K562 (cell line): ENCODE data around the gene TAF5L. TPM values are rescaled to one million over a fixed set of nuclear protein-coding genes. Genes with fewer than 3 reads are reported as not detected.
A peak's percentile ranks its signal among the peaks of the same experiment; 100 is the strongest.

ENCODE experiments used
- ATAC-seq: fragments of 200-7000 bp; cut with Tn5 transposase; 3 replicates; pipeline ENCODE4 v1.9.1; 2020; ENCODE audit warnings: moderate library complexity
- BruUV-seq: library from RNA; stranded (reverse); fragments of 400-500 nt; replicated peaks from 2 replicates; lab custom pipeline; 2021; lab: Mats Ljungman, UMichigan
- CTCF ChIA-PET: fragments of 300-600 bp; formaldehyde crosslinking; extraction: SDS; loops from one replicate; lab custom pipeline; 2021; ENCODE audit warnings: low intra/inter-chr PET ratio; lab: Yijun Ruan, JAX
- POLR2A ChIA-PET: fragments of 300-600, 350-650 bp; sonication (Branson Sonifier 250); formaldehyde crosslinking; extraction: SDS; loops from one replicate; lab custom pipeline; 2021; ENCODE audit warnings: antibody characterized with exemption, inconsistent platforms; lab: Yijun Ruan, JAX
- DNase-seq, 4 experiments: peaks; one replicate each; pipeline versions ENCODE4 v3.0.0 to v3.0.0-alpha.2; 2011 to 2018; ENCODE audit warnings: low spot score in 3 of 4, mixed read lengths in 3 of 4; ENCODE audit errors: extremely low read depth in 1 of 4
- FAIRE-seq: peaks from 2 replicates; lab custom pipeline; 2011; peaks lifted over from hg19 to GRCh38; lab: Jason Lieb, UNC
- H2AFZ ChIP-seq: 2 replicates; pipeline ENCODE4 v1.6.0; 2011; ENCODE audit warnings: low read depth, low read length, control low read depth, inconsistent platforms
- H3K27ac ChIP-seq: fragments of 200-600 bp; 3 replicates; pipeline ENCODE4 v1.8.0; 2011; ENCODE audit warnings: low read depth, mild to moderate bottlenecking, control low read depth, inconsistent platforms, low read length, moderate library complexity, mixed read lengths; ENCODE audit errors: extremely low read depth
- H3K27me3 ChIP-seq, 2 experiments: fragments of 300-600 bp in 1 of 2; 2 replicates in 1 of 2; 3 replicates in 1 of 2; pipeline versions ENCODE4 v1.6.0 to v1.8.0; 2011; ENCODE audit warnings: inconsistent platforms in 2 of 2, low read length in 2 of 2, mild to moderate bottlenecking in 1 of 2, mixed read lengths in 1 of 2, moderate library complexity in 1 of 2; ENCODE audit not compliant: control insufficient read depth in 2 of 2, insufficient read depth in 2 of 2
- H3K36me3 ChIP-seq: fragments of 300-600 bp; 3 replicates; pipeline ENCODE4 v1.8.0; 2011; ENCODE audit warnings: mild to moderate bottlenecking, low read length, inconsistent platforms; ENCODE audit not compliant: control insufficient read depth, insufficient read depth
- H3K4me1 ChIP-seq, 2 experiments: fragments of 200-600 bp in 1 of 2; replicated peaks in 1 of 2; 2 replicates in 1 of 2; 3 replicates in 1 of 2; pipeline versions ENCODE4 v1.5.1 to v1.8.0; 2011; ENCODE audit warnings: inconsistent platforms in 2 of 2, low read length in 2 of 2, mild to moderate bottlenecking in 1 of 2, mixed read lengths in 1 of 2, moderate library complexity in 1 of 2; ENCODE audit not compliant: control insufficient read depth in 2 of 2, insufficient read depth in 2 of 2
- H3K4me2 ChIP-seq: 2 replicates; pipeline ENCODE4 v1.6.1; 2011; ENCODE audit warnings: low read length, control low read depth, inconsistent platforms, mixed read lengths; ENCODE audit not compliant: insufficient read depth
- H3K4me3 ChIP-seq: fragments of 200-600 bp; sonication (generic), shearing (Covaris generic); 2 replicates; pipeline ENCODE4 v1.5.1; 2016; ENCODE audit warnings: control low read depth, inconsistent platforms
- H3K79me2 ChIP-seq: fragments of 200-600 bp; 3 replicates; pipeline ENCODE4 v1.8.0; 2011; ENCODE audit warnings: low read length, inconsistent platforms; ENCODE audit not compliant: control insufficient read depth, insufficient read depth
- H3K9ac ChIP-seq, 2 experiments: 2 replicates each; pipeline versions ENCODE4 v1.6.0 to v1.6.1; 2011; ENCODE audit warnings: low read depth in 2 of 2, low read length in 2 of 2, control low read depth in 1 of 2, inconsistent platforms in 1 of 2, mild to moderate bottlenecking in 1 of 2, mixed read lengths in 1 of 2; ENCODE audit not compliant: insufficient read depth in 1 of 2
- H3K9me1 ChIP-seq: one replicate; pipeline ENCODE4 v1.6.0; 2011; ENCODE audit warnings: inconsistent platforms, mild to moderate bottlenecking, low read length, moderate library complexity; ENCODE audit not compliant: control insufficient read depth, insufficient read depth
- H3K9me3 ChIP-seq: replicated peaks from 2 replicates; pipeline ENCODE4 v1.5.1; 2011; ENCODE audit warnings: low read depth, low read length, inconsistent platforms; ENCODE audit not compliant: control insufficient read depth, insufficient read depth
- H4K20me1 ChIP-seq: replicated peaks from 2 replicates; pipeline ENCODE4 v1.6.1; 2011; ENCODE audit warnings: low read length, inconsistent platforms, mixed read lengths; ENCODE audit not compliant: control insufficient read depth, insufficient read depth
- HNRNPH1 ChIP-seq: fragments of 200-400 bp; formaldehyde crosslinking; optimal IDR thresholded peaks from 2 replicates; pipeline ENCODE3; 2017; ENCODE audit warnings: low read depth, mild to moderate bottlenecking, low read length, moderate library complexity
- POLR2G ChIP-seq: fragments of 200-400 bp; formaldehyde crosslinking; IDR thresholded peaks from 2 replicates; pipeline ENCODE4 v1.6.1; 2017; ENCODE audit warnings: low read depth, mild to moderate bottlenecking, antibody characterized with exemption, low read length, moderate library complexity
- WGBS: fragments of 100-300 bp; shearing (Covaris generic); methylation state at CpG from one replicate; pipeline ENCODE4 v1.1.6; 2016; ENCODE audit warnings: low coverage, mixed read lengths; ENCODE audit not compliant: insufficient coverage; ENCODE audit errors: missing lambda C conversion rate; 5-methylcytosine and 5-hydroxymethylcytosine counted together
- in situ Hi-C: fragments of 300-500 bp; cut with MboI; formaldehyde crosslinking; loops from 4 replicates; pipeline ENCODE4 v1.15.0; 2018; ENCODE audit warnings: inconsistent platforms, mixed read lengths
- intact Hi-C: fragments of 100-400 bp; cut with micrococcal nuclease; formaldehyde crosslinking; loops from 2 replicates; pipeline ENCODE4 v1.14.2; 2022
- polyA plus RNA-seq, 8 experiments: library from polyadenylated mRNA; depleted of rRNA in 4 of 8; stranded (reverse) in 5 of 8; unstranded in 3 of 8; fragments of >200 nt; fragmentation: Nextera tagmentation in 2 of 8; fragmentation: Illumina TruSeq in 1 of 8; extraction: Ambion mirVana in 2 of 8; extraction: Trizol in 1 of 8; gene quantifications; 2 replicates each; pipeline versions ENCODE4 v1.2.1 to v1.2.3, GENCODE V29; 2011 to 2014; ENCODE audit warnings: inconsistent platforms in 1 of 8, missing spikeins in 1 of 8
- total RNA-seq, 7 experiments: library from RNA; depleted of rRNA in 6 of 7; stranded (reverse); fragments of >200 nt in 6 of 7; fragmentation: Illumina TruSeq in 2 of 7; extraction: Trizol in 2 of 7; gene quantifications; 2 replicates each; pipeline versions ENCODE4 v1.2.1 to v1.2.3, GENCODE V29; 2011 to 2021; ENCODE audit warnings: low replicate concordance in 1 of 7
- TF ChIP-seq, protein P1 (sequence below): sonication (generic); formaldehyde crosslinking; IDR thresholded peaks from 2 replicates; pipeline ENCODE4 v1.8.1; 2023; ENCODE audit warnings: mild to moderate bottlenecking, missing genetic modification reagents

The TAF5L gene
- total and polyA plus RNA-seq, 9 of the 15 experiments (the other 6 are each of a cell fraction or from before 2014, with no cell fraction given): 2.2 to 34.2 (median 23.3) TPM

- ChIA-PET POLR2A (interaction anchor here (0.6 to 1.2 kb wide), 6 partner anchors 9 to 554 kb away, joined by 3 to 5 read pairs (median 3); no protein-coding TSS in a partner anchor), CTCF (interaction anchor here (0.6 to 2.4 kb wide), 2 partner anchors 604 to 648 kb away, joined by 3 to 11 read pairs; no protein-coding TSS in a partner anchor)
- Histone ChIP-seq H3K9me3 (no peaks in the 10 kb centered on the region), H3K36me3 (peaks cover 55% of the 10 kb centered on the region), H3K79me2 (no peaks in the 10 kb centered on the region), H3K27me3 (no peaks in the 10 kb centered on the region), H3K4me2 (no peak overlapping the region), H2AFZ (no peak overlapping the region), H3K4me3 (no peak overlapping the region), H3K27ac (no peak overlapping the region), H3K9ac (no peak overlapping the region)
- intact Hi-C loops: loop anchor here (2.0 kb wide), 1 partner anchor 649 kb away; no protein-coding TSS in a partner anchor
- FAIRE-seq: no peak
- TF ChIP-seq POLR2G (peak; percentile 43), HNRNPH1 (no peak)
- TF ChIP-seq, protein P1, sequence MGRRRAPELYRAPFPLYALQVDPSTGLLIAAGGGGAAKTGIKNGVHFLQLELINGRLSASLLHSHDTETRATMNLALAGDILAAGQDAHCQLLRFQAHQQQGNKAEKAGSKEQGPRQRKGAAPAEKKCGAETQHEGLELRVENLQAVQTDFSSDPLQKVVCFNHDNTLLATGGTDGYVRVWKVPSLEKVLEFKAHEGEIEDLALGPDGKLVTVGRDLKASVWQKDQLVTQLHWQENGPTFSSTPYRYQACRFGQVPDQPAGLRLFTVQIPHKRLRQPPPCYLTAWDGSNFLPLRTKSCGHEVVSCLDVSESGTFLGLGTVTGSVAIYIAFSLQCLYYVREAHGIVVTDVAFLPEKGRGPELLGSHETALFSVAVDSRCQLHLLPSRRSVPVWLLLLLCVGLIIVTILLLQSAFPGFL: no peak
- TF ChIP-seq, all 486 proteins: peak for 1
- Histone ChIP-seq H3K9me1 (peaks cover 2% of the 10 kb centered on the region), H3K4me1 (no peaks in the 10 kb centered on the region), H4K20me1 (peaks cover 11% of the 10 kb centered on the region; the same call in 1 of the 2 replicates)
- 98% methylated on average over 6 of the region's 8 CpGs for WGBS
- DNase-seq (peak in 1 of 4 experiments; percentile 18), ATAC-seq (no peak)
- no TSS peak for BruUV-seq
- in situ Hi-C loops: loop anchor here (5.0 kb wide), 1 partner anchor 35 kb away; no protein-coding TSS in a partner anchor
Observed at GRCh38 chr1:229661897-229662296, 36.0 kb upstream of the TAF5L start.
